Inflammatory macrophage treated with lipopolysaccharide for 4 hours (primary cell): ENCODE results near the gene F12.

Source experiments
- DNase-seq: peaks from one replicate; pipeline ENCODE4 v3.0.0-alpha.2; 2020

Gene F12

DNA sequence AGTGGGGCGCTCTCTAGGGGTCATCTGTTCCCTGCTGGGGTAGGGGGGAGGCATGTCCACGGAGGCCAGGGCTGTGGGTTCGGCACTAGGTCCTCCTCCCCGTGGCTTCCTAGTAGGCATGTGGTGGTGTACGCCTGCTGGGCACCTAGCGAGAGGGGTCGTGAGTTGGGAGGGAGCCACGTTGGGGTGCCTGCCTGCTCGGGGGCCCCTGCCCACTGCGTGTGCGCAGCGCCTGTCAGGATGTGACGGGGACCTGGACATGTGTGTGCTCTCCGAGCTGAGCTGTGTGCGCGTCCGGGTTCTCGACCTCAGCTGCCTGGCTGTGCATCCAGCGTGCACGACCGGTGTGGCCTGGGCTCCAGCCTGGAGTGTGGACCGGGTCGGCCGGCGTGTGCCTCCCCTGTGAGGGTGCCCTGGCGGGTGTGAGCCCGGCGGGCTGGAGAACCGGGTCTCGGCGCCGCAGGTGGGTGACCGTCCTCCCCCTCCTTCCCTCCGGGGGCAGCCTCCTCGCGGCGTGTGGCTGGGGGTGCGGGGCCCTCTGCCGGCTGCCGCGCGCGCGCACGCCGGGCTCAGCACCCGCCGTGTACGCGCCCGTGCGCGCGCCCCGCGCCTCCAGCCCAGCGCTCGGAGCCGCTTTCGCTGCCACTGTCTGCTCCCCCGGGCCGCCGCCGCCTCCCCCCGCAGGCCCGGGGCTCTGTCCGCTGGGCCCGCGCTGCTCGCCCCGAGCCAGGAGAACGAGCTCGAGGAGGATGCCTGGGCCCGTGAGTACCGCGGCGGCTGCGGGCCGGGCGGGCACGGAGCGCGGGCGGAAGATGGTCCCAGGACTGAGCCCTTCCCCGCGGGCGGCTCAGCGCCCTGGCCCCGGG lies 37.1 kb upstream of the F12 start, which contains the start of gene PRR7:
TSS of gene PRR7 (plus strand) at position 615 of the 866 bp plus-strand sequence. CDS start 8,254 bp downstream, outside the sequence.
- no peak for DNase-seq

GRCh38 chr5:177445917-177446199 lies 36.5 kb upstream of the F12 start:
- DNase-seq: no peak

DNA sequence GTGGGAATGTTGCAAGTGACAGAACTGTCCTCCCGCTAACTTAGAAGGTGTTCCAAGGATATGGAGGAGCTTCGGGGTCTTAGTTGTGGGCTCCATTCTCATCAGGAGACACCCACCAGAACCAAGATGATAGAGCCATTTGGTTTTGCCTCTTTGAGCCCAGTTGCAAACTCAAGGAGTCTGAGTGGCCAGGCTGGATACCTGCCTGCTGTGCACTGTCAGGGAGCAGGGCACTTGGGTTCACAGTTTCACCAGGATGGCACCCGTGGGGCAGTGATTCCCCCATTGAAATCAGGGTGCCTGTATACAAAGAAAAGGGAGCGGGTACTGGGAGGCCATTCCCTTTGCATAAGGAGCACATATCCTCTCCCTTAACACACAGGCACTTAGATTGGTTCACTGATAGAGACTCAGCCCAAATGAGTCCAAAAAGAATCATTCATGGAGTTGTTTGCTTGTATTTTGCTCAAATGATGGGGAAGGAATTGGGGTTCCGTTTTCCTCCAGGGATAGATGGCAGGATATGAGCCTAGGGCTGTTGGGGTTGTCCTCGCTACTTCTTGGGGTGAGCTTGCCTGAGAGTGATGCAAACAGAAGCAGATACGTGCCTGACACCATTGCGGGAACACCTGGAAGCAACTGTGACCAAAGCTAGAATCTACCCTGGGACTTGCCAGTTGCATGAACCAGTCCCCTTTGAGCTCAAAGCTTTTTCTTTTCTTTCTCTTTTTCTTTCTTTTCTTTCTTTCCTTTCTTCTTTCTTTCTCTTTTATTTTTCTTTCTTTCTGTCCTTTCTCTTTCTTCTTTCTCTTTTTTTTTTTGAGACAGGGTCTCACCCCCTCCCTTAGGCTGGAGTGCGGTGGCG lies 35.9 kb upstream of the F12 start:
- DNase-seq: no peak

DNA sequence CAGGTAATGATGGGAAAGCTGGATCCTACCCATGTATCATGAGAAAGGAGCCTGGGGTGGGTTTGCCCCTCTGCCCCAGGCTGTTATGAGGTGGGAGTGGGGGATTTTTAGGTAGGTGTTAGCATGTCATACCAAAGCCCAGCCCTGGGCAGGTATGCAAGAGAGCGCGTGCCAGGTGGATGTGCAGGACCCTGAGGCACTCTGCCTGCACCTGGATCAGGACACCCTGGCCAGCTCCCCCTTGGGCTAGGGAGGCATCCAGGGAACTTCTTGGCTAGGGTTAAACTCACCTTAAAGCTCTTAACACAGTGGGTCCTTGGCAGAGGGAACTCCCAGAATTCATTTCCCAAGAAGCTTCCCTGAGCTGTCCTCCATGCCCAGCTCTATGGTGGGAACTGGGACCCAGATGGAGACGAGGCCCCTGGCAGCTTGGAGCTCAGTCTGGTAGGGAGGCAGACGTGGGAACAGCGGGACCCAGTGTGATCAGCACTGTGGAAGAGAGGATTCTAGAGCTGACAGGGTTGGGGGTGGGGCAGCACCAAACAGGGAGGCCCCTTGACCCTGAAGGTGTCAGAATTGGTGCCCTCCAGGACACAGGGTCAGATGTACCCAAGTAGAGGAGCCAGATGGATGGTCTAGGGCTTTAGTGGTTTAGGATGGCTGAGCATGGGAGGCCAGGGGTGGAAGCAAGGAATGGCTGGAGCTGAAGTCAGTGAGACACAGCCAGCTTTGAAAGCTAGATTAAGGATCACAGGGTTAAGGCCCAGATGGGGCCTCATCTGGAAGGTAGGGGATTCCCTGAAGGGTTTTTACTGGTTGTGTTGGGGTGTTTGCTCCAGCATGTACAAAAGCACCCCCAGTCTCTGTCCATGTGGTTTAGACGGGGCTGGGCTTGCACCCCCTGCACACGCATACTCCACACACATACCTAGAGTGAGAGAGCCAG lies 35.0 kb upstream of the F12 start:
- DNase-seq: no peak

DNA sequence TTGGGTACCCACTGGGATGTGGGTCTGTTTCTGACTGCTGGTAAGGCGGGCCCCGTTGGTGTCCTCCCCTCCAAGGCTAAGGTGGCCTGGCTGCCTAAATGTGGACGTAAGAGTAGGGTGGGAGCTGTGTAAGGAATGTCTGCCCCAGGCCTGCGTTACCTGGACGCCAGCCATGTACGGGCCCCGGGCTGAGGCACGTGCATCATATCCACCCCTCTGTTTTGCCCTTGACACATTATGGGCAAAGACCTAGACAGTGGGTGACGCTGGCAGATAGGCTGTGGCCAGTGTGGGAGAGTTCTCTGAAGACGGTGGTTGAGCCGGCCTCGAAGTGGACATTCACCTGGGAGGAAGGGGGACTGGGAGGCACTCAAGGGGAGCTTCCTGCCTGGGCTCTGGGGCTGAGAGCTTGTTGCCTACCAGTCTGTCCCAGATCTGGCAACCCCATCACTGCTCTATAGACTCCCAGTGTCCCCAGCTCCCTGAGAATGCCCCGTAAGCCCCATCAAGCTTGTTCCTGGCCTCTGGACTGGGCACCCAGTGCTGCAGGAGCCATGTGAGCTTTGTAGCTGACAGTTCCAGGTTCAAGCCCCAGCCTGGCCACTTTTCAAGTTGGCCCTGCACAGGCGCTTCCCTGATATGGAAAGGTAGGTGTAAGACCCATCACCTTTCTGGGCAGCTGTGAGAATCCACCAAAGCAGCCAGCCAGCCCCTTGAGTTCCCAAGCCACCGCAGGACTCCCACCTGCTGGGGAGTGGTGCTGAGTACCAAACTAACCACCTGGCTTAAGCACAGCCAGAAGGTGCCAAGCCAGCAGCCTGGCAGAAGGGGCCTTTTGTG lies 34.0 kb upstream of the F12 start:
- no peak for DNase-seq

DNA sequence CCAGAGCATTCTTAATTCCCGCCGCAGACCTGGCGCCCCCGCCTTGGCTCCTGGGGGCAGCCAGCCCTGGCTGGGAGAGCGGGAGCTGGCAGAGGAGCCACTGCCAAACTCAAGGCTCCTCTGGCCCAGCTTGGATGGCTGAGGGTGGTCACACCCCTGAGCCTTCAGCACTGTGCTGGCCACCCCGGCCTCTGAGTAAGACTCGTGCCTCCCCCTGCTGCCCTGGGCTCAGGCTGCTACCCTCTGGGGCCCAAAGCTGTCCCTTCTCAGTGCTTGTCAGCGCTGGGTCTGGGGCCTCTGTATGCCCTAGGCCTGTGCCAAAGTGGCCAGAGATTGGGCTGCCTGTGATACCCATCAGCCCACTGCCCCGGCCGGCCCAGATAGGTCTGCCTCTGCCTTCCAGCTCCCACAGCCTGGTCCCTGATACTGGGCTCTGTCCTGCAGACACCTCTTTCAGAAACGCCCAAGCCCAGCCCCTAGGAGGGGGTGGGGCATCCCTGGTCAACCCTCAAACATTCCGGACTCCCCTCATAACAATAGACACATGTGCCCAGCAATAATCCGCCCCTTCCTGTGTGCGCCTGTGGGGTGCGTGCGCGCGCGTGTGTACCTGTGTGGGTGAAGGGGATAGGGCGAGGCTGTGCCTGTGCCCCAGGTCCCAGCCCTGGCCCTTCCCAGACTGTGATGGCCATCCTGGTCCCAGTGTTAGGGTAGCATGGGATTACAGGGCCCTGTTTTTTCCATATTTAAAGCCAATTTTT lies 32.9 kb upstream of the F12 start:
- DNase-seq: no peak

GRCh38 chr5:177440990-177441780 lies 31.8 kb upstream of the F12 start:
- no peak for DNase-seq

DNA sequence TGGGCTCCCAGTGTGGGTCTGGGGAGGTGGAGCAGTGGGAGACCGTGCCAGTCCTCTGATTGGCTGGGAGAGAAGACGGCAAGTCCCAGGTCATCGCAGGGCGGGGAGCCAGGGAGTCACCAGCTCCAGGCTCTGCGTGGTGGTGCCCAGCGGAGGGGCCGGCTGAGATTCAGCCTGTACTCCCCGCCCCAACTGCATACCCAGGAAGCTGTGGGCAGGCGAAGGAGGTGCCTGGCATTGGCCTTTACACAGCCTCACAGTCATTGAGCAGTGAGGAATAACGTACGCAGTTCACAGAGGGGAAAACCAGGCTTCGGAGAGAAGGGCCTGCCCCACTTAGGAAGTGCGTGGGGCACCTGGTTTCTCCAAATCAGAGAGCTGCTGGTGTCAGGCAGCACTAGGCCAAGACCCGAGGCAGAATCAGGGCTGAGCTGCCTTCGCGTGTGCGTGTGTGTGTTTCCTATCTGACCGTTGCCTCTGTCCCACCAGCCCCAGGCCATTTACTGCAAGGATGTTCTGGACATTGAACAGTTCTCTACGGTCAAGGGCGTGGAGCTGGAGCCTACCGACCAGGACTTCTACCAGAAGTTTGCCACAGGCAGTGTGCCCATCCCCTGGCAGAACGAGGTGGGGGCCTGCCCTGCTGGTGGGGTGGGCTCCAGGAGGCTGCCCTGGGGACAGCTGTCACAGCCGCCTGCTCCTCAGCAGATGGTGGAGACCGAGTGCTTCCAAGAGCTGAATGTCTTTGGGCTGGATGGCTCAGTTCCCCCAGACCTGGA lies 31.0 kb upstream of the F12 start:
- no peak for DNase-seq

- DNase-seq: no peak
Observed at GRCh38 chr5:177439518-177440053, 30.2 kb upstream of the F12 start.

GRCh38 chr5:177438468-177438867 lies 29.1 kb upstream of the F12 start:
- DNase-seq: no peak

DNA sequence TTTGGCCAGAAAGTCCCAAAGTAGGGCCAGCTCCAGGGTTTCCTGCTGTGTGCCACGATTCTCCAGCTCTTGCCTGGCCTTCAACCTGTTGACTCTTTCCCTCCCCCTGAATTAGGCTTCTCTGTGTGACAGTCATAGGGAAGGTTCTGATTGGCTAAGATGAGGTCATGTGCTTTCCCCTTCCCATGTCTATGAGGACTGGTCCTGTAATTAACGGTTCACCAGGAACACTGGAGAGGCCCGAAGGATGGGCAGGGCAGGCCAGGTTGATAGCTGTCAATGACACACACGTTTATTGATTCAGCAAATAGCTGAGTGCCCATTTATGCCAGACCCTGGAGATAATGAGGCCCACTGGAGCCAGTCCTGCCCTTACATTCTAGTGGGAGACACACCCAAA lies 28.3 kb upstream of the F12 start:
- DNase-seq: no peak

DNA sequence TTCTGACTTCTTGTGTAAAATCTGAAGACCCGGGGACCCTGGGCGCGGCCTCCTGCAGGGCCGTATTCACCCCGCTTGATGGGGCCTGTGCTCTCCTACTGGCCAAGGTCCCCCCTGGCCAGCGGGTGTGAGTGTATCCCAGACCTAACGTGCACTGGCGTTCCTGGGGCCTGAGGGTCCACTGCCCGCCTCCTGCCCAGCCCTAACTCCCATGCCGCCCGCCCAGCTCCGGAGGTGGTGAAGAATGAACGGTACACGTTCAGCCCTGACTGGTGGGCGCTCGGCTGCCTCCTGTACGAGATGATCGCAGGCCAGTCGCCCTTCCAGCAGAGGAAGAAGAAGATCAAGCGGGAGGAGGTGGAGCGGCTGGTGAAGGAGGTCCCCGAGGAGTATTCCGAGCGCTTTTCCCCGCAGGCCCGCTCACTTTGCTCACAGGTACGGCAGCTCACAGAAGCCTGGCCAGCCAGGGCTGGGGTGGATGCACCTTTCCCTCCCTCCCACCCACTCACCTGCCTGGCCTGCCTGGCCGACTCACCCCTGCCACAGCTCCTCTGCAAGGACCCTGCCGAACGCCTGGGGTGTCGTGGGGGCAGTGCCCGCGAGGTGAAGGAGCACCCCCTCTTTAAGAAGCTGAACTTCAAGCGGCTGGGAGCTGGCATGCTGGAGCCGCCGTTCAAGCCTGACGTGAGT lies 26.6 kb upstream of the F12 start:
- DNase-seq: no peak

GRCh38 chr5:177434942-177435738 lies 25.8 kb upstream of the F12 start:
- DNase-seq: no peak

DNA sequence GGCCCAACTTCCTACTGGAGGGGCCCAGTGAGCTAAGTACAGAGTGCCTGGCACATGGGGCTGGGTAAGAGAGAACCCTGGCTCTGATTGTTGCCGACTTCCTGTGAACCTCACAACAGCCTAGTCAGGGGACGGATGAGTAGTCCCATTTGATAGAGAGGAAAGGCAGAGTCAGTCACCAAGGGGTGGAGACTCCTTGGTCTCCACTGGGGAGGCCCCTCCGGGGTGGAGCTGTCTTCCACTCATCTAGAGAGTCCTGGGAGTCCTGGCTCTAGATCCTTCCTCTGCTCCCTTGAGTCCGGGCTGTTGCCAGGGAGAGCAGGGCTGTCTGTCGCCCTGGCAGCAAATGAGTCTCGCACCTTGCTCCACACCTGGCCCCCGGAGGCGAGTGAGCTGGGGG lies 25.1 kb upstream of the F12 start:
- DNase-seq: no peak

DNA sequence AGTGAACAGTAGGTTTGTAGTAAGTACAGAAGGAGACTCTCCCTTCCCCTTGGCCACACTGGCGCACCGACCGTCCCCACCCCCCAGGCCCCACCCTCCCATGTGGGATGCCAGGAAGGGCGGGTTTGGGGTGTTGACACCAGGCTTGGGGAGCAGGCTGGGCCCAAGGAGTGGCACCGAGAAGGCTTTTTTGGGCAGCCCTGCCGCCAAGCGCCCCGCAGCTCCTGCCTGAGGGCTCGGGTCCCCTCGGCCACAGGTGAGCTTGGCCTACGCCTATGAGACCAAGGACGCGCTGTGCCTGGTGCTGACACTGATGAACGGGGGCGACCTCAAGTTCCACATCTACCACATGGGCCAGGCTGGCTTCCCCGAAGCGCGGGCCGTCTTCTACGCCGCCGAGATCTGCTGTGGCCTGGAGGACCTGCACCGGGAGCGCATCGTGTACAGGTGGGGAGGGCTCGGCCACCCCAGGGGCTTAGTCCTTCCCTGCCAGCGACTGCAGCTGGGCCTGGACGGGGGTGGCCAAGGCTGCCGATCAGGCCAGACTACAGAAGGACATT lies 24.4 kb upstream of the F12 start:
- no peak for DNase-seq

- no peak for DNase-seq
Observed at GRCh38 chr5:177432839-177433657, 23.7 kb upstream of the F12 start.
